ENCODE results near the gene SSBP1.

DNA sequence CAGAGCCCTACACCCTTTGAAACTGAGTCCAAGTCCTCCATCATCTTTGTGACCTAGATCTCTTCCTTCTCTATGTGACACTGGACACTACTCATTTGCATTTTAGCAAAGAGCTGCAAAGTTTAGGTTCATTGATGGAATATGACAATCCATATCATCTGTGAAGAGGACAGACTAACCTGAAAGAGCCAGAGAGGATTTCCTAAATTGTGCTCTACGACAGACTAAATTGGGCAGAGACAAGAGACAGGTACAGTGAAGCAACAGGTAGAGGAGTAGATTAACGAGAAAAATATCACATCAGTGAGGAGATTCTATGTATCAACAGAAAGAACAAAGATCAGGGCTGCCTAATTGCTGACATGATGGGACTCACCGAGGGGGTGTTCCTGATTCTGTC, 25.6 kb downstream of the SSBP1 start, which contains the start of gene TAS2R3:
- TF ChIP-seq, protein P1, sequence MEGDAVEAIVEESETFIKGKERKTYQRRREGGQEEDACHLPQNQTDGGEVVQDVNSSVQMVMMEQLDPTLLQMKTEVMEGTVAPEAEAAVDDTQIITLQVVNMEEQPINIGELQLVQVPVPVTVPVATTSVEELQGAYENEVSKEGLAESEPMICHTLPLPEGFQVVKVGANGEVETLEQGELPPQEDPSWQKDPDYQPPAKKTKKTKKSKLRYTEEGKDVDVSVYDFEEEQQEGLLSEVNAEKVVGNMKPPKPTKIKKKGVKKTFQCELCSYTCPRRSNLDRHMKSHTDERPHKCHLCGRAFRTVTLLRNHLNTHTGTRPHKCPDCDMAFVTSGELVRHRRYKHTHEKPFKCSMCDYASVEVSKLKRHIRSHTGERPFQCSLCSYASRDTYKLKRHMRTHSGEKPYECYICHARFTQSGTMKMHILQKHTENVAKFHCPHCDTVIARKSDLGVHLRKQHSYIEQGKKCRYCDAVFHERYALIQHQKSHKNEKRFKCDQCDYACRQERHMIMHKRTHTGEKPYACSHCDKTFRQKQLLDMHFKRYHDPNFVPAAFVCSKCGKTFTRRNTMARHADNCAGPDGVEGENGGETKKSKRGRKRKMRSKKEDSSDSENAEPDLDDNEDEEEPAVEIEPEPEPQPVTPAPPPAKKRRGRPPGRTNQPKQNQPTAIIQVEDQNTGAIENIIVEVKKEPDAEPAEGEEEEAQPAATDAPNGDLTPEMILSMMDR (conservative IDR thresholded peaks at IDR 0.05; ENCODE audit: low read depth, low read length): no peak
- no peak for TF ChIP-seq FOS (IDR thresholded peaks at IDR 0.05; ENCODE audit: low read depth, low read length)
- no peak for TF ChIP-seq SMC3 (IDR thresholded peaks at IDR 0.05; ENCODE audit: low read depth, low read length)
- no peak for TF ChIP-seq POLR2A (IDR thresholded peaks at IDR 0.05; ENCODE audit: low read depth, low read length)
- no peak for TF ChIP-seq NFE2L2 (IDR thresholded peaks at IDR 0.05; ENCODE audit: low read depth, low read length)
- TF ChIP-seq, protein P2, sequence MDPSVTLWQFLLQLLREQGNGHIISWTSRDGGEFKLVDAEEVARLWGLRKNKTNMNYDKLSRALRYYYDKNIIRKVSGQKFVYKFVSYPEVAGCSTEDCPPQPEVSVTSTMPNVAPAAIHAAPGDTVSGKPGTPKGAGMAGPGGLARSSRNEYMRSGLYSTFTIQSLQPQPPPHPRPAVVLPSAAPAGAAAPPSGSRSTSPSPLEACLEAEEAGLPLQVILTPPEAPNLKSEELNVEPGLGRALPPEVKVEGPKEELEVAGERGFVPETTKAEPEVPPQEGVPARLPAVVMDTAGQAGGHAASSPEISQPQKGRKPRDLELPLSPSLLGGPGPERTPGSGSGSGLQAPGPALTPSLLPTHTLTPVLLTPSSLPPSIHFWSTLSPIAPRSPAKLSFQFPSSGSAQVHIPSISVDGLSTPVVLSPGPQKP (IDR thresholded peaks at IDR 0.05; ENCODE audit: borderline replicate concordance, low read depth, low read length): no peak
- TF ChIP-seq MAZ (IDR thresholded peaks at IDR 0.05; ENCODE audit: borderline replicate concordance, low read depth, low read length): no peak
- no peak for TF ChIP-seq BHLHE40 (IDR thresholded peaks at IDR 0.05; ENCODE audit: low read depth, low read length)
- TF ChIP-seq CEBPB (IDR thresholded peaks at IDR 0.05; ENCODE audit: low read depth, low read length): no peak
- TF ChIP-seq, protein P3, sequence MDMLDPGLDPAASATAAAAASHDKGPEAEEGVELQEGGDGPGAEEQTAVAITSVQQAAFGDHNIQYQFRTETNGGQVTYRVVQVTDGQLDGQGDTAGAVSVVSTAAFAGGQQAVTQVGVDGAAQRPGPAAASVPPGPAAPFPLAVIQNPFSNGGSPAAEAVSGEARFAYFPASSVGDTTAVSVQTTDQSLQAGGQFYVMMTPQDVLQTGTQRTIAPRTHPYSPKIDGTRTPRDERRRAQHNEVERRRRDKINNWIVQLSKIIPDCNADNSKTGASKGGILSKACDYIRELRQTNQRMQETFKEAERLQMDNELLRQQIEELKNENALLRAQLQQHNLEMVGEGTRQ (IDR thresholded peaks at IDR 0.05; ENCODE audit: low read depth, low read length): no peak
- TF ChIP-seq RCOR1 (IDR thresholded peaks at IDR 0.05; ENCODE audit: insufficient replicate concordance, low read length): no peak
- no peak for TF ChIP-seq RAD21 (IDR thresholded peaks at IDR 0.05; ENCODE audit: low read length)
